Cardiac fibroblast (primary cell): ENCODE results near the gene EFNA3.

ENCODE experiments used
- DNase-seq, 2 donors: peaks; one replicate each; pipeline versions ENCODE4 v3.0.0 to v3.0.0-alpha.2; 2010; ENCODE audit warnings: low read depth in 2 of 2
- H3K4me3 ChIP-seq, 2 donors: replicated peaks in 1 of 2; 1 replicate in 1 of 2; 2 replicates in 1 of 2; pipeline ENCODE4 v1.5.1; 2011; ENCODE audit warnings: low read depth in 2 of 2, low read length in 2 of 2, mild to moderate bottlenecking in 2 of 2, moderate library complexity in 1 of 2
- CTCF ChIP-seq: IDR thresholded peaks from one replicate; pipeline ENCODE4 v1.5.1; 2011; ENCODE audit warnings: low read depth, mild to moderate bottlenecking, low read length, inconsistent platforms

The EFNA3 gene

GRCh38 chr1:155052439-155053395 is 25.9 kb upstream of the EFNA3 start:
- TF ChIP-seq CTCF: peak; percentile 36
- peak in 1 of 2 donors; percentile 17 for DNase-seq
- H3K4me3 ChIP-seq: peak overlapping the region; percentile 75 to 81

GRCh38 chr1:155053531-155054105 is 25.0 kb upstream of the EFNA3 start:
- no peak overlapping the region for H3K4me3 ChIP-seq
- no peak for TF ChIP-seq CTCF
- no peak for DNase-seq

- no peak overlapping the region for H3K4me3 ChIP-seq
- no peak for TF ChIP-seq CTCF
These were observed 21.5 kb upstream of the EFNA3 start for GRCh38 chr1:155057104-155057503.

GRCh38 chr1:155057788-155058211 is 20.8 kb upstream of the EFNA3 start:
- no peak for DNase-seq
- no peak overlapping the region for H3K4me3 ChIP-seq
- peak; percentile 15 for TF ChIP-seq CTCF

More at GRCh38 chr1:155057104-155057503, 21.5 kb upstream of the EFNA3 start:
- no peak for DNase-seq

- TF ChIP-seq CTCF: no peak
- DNase-seq: no peak
- no peak overlapping the region for H3K4me3 ChIP-seq
These were observed 17.9 kb upstream of the EFNA3 start for GRCh38 chr1:155060736-155061135.

- DNase-seq: peak; percentile 88 to 91
- no peak overlapping the region for H3K4me3 ChIP-seq
- TF ChIP-seq CTCF: peak; percentile 99
These were observed 17.1 kb upstream of the EFNA3 start for GRCh38 chr1:155061381-155062150.
